HG03139 (cell line): Measurements from ENCODE around the gene SCIN.

Experiments
- ATAC-seq: cut with Tn5 transposase; IDR thresholded peaks from one replicate; pipeline ENCODE4 v1.9.1; 2021; ENCODE audit not compliant: unreplicated experiment

The SCIN gene

DNA sequence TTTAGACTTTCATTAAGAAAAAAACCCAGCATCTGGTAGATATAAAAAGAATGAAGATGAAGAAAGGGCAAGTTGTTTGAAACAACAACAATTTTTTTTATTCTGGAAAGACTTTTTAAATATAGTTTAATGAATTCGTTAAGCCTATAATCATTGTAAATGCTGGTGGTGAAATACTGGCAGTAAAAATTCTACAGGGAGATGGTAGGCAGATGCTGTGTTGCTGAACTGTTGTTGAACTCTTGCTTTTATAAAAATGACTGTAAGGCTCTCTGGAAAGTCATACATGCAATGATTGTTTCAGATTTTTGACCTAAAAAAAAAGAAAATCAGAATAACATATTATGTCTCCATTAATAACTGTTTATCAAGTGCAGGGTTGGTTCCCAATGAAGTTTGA, 39.0 kb downstream of the SCIN start:
- ATAC-seq: no peak

GRCh38 chr7:12610899-12611298, 40.4 kb downstream of the SCIN start:
- no peak for ATAC-seq

DNA sequence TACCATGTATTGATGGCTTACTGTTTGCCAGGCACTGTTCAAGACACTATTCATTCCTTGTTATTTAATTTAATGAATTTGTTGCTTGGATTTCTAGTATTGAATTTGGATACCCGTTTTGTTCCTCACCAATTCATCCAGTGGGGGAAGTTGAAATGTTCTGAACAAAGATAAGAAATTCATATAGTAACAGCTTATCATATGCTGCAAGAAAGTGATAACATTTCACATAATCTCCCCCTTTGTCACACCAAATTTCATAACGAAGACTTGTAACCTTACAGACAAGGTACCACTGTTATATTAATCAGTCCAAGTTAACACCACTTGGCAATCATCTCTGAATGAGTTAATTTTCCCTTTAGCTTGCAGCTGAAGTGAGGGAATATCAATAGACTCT, 42.1 kb downstream of the SCIN start:
- no peak for ATAC-seq

DNA sequence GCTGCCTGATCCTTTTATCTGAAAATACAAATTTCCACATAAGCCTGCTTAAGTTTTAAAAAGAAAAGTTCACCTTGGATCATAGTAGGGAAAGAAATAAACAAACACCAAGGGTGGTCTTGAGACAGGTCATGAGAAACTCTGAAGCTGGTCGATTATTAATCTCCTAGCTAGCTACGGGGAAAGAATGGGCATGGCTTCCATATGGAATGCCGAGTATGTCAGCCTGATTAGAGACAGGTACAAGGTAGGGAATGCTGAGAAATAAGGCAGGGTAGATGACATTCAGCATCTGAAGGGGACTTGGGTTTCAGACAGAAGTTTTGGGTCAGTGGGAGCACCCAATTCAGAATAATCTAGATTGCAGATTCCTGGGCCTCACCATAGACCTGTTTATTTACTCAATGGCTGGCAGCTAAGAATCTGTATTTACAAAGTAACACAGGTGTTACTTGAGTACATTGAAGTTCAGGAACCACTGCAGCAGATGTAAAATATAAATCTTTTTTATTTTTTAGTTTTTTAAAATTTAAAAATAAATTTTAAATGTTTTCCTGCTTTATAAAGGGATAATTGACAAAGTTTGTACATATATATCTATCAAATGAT, 49.0 kb downstream of the SCIN start:
- no peak for ATAC-seq

GRCh38 chr7:12620371-12620770, 49.9 kb downstream of the SCIN start:
- no peak for ATAC-seq

DNA sequence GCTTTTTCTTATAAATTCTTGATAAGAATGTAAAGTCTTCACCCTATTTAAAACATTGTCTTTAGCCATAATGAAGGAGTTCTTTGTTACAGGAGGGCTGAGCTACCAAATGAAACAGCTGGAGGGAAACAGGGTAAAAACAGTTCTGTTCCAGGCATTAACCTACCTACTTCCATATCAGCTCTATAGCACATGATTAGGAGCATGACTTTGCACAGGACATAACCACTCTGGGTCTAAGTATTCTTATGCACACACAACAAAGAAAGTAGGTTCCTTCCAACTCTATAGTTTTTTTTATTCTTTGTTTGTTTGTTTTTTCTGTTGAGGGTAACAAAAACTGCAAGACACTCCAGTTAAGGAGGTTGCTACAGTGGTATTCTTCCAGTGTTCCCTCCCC, 52.7 kb downstream of the SCIN start:
- ATAC-seq: no peak

- no peak for ATAC-seq
These were observed 53.5 kb downstream of the SCIN start for GRCh38 chr7:12623885-12624498.

DNA sequence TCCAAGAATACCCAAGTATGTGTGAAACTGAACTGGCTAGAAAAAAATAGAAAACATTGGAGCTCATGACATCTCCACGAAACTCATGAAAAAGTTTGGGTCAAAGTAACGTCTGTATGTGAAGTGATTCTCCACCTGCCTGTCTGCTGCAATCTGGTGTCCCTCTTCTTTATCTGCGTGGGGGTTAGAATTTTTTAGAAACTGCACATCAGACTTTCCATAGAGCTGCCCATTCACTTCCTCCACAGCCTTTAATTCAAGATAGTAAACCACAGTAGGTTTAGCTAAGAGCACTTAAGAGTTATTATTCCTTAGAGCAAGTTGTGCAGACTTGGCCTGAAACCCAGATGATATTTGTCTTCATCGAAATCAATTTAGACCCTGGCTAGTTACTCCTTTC, 55.3 kb downstream of the SCIN start:
- ATAC-seq: no peak

- no peak for ATAC-seq
These were observed 59.4 kb downstream of the SCIN start for GRCh38 chr7:12629816-12630512.

GRCh38 chr7:12630513-12630819, 59.9 kb downstream of the SCIN start:
- ATAC-seq: no peak

DNA sequence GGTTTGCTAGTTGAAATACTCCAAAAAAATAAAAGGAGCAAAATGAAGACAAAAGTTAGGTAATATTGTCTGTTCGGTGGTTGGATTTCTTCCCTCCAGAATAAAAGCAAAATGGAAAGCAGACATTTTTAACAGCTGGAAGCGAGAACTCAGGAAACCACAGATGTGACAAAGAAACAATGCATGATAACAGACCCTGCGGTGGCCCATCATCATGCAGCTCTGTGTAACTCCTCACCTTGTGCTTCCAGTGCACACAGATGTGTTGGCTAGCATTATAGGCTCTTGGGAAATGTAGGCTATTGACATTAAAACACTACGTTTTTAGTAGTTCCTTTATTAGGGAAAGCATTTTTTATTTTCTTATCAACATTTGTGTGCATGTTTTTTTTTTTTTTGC, 63.1 kb downstream of the SCIN start:
- ATAC-seq: no peak

DNA sequence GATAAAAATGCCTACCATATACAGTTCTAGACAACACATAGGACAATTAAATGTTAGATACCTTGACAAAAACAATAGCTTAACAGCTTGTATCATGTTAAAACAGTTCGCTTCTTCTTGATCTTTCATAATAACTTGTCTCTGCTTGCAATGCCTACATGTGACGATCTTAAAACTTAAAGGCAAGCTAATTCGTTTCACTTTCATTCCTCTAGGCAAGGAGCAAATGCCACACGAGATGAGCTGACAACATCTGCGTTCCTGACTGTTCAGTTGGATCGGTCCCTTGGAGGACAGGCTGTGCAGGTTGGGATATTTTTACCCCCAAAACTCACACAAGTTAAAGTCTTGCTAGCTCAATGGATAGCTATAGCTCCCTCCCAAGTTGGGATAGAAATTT, 65.3 kb downstream of the SCIN start:
- ATAC-seq: peak; percentile 71

GRCh38 chr7:12637328-12637727, 66.8 kb downstream of the SCIN start:
- no peak for ATAC-seq

DNA sequence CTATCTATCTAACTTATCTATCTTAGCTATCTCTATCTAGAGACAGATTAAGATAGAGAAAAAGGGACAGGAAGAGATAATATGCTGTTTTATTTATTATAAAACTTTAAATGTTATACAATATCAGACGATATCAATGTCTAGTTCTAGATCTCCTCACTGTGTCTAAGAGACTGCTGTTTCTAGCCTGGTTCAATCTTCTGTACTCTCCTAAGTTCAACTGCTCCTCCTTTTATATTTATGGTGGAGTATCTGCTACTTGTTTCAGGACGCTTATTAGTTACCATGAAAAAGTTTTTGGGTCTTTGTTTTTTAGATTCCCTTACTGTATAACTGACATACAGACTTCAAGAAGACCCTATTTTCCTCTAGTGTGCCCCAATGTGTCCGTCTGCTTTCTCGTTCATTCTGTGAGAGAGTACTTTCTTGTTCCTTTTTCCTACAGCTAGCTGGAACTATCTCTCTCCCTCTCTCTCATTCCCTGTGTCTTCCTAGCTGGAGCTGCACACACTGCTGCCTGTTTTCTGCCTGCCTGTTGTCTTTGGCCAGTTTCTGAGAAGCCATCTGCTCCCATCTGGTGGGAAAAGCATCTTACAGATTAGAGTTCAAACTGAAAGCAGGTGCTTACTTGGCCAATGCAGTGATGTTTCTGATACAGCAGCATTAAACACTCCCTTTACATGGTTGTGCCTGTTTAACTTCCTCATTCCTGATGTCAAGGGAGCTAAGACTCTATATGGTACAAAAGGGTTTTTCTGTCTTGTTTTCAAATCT, 67.5 kb downstream of the SCIN start:
- ATAC-seq: no peak

GRCh38 chr7:12638851-12639456, 68.4 kb downstream of the SCIN start:
- no peak for ATAC-seq

- ATAC-seq: no peak
These were observed 70.0 kb downstream of the SCIN start for GRCh38 chr7:12640299-12641096.

GRCh38 chr7:12641196-12641595, 70.7 kb downstream of the SCIN start:
- ATAC-seq: no peak

GRCh38 chr7:12642508-12642907, 72.0 kb downstream of the SCIN start:
- no peak for ATAC-seq

GRCh38 chr7:12643001-12643643, 72.6 kb downstream of the SCIN start:
- ATAC-seq: no peak

- ATAC-seq: no peak
These were observed 73.1 kb downstream of the SCIN start for GRCh38 chr7:12643644-12644043.
